Lung (tissue), 12 donors: ENCODE measurements around the gene RNF152. TPM values are rescaled to one million over a fixed set of nuclear protein-coding genes. Genes with fewer than 3 reads are reported as not detected.
A peak's percentile ranks its signal among the peaks of the same experiment; 100 is the strongest.

ENCODE experiments used
- ATAC-seq: fragments of 200-7000 bp; cut with Tn5 transposase; one replicate; pipeline ENCODE4 v1.9.1; 2020; ENCODE audit warnings: moderate number of reproducible peaks; ENCODE audit not compliant: insufficient read depth, low FRiP score
- DNase-seq, 3 donors: peaks; one replicate each; pipeline ENCODE4 v3.0.0-alpha.2; 2013 to 2017
- H3K27ac ChIP-seq, 2 donors: one replicate each; pipeline ENCODE4 v1.5.1; 2013; ENCODE audit warnings: mild to moderate bottlenecking in 2 of 2, moderate library complexity in 2 of 2, control low read depth in 1 of 2, inconsistent platforms in 1 of 2, low read depth in 1 of 2, low read length in 1 of 2
- H3K27me3 ChIP-seq, 3 donors: one replicate each; pipeline ENCODE4 v1.5.1; 2013; ENCODE audit warnings: low read length in 2 of 3; ENCODE audit not compliant: control insufficient read depth in 3 of 3, insufficient read depth in 3 of 3
- H3K36me3 ChIP-seq, 4 donors: one replicate each; pipeline ENCODE4 v1.5.1; 2013; ENCODE audit warnings: low read length in 4 of 4, mild to moderate bottlenecking in 1 of 4, moderate library complexity in 1 of 4; ENCODE audit not compliant: control insufficient read depth in 4 of 4, insufficient read depth in 4 of 4
- H3K4me1 ChIP-seq, 5 donors: one replicate each; pipeline ENCODE4 v1.5.1; 2013; ENCODE audit warnings: low read length in 5 of 5, mild to moderate bottlenecking in 2 of 5, moderate library complexity in 1 of 5; ENCODE audit not compliant: control insufficient read depth in 5 of 5, insufficient read depth in 5 of 5
- H3K4me3 ChIP-seq: one replicate; pipeline ENCODE4 v1.5.1; 2013; ENCODE audit warnings: mild to moderate bottlenecking, control low read depth, moderate library complexity
- H3K9ac ChIP-seq, 2 donors: one replicate each; pipeline ENCODE4 v1.5.1; 2013; ENCODE audit warnings: low read length in 2 of 2, control low read depth in 1 of 2; ENCODE audit not compliant: insufficient read depth in 1 of 2
- H3K9me3 ChIP-seq, 4 donors: one replicate each; pipeline ENCODE4 v1.5.1; 2013; ENCODE audit warnings: low read length in 3 of 4, mild to moderate bottlenecking in 1 of 4, moderate library complexity in 1 of 4; ENCODE audit not compliant: control insufficient read depth in 4 of 4, insufficient read depth in 3 of 4
- CTCF ChIP-seq: IDR thresholded peaks from 2 replicates; pipeline ENCODE4 v1.5.1; 2012; ENCODE audit warnings: mild to moderate bottlenecking; ENCODE audit errors: control extremely low read depth, extremely low read depth
- WGBS, 2 donors: extraction: QIAGEN DNeasy Blood & Tissue Kit; methylation state at CpG; one replicate each; pipeline ENCODE4 v1.1.7; 2013; 5-methylcytosine and 5-hydroxymethylcytosine counted together
- polyA plus RNA-seq, 2 donors: library from polyadenylated mRNA; stranded (reverse); fragments of 200-250 nt; gene quantifications; one replicate each; pipeline ENCODE4 v1.2.1, GENCODE V29; 2013
- total RNA-seq, 2 donors: library from RNA; depleted of rRNA in 1 of 2; stranded (reverse); fragments of >200 nt in 1 of 2; gene quantifications; one replicate each; pipeline ENCODE4 v1.2.1, GENCODE V29; 2014 to 2021
- donor health status: control.
- donor health status: control.
- donor health status: Bipolar disorder and iron deficiency.
- donor health status: healthy.
- donor health status: DM: yes; HTN: yes; CAD: no.

RNF152 gene
- total and polyA plus RNA-seq, 4 donors: 1.1 to 55.6 (median 9.6) TPM

- no peaks in the 10 kb centered on the region for H3K9me3 ChIP-seq
- no peak for TF ChIP-seq CTCF
- H3K36me3 ChIP-seq: no peaks in the 10 kb centered on the region
- no peak for DNase-seq
- H3K4me1 ChIP-seq: peaks cover 0 to 11% (median 9%) of the 10 kb centered on the region in 5 donors
- H3K4me3 ChIP-seq: no peak overlapping the region
- H3K27me3 ChIP-seq: no peaks in the 10 kb centered on the region
- no peak for ATAC-seq
- no peak overlapping the region for H3K9ac ChIP-seq
- no peak overlapping the region for H3K27ac ChIP-seq
- WGBS, 2 donors: 76 to 81% methylated on average over 4 of the region's 4 CpGs
Measured at GRCh38 chr18:61856678-61857077, 36.1 kb downstream of the RNF152 start.

GRCh38 chr18:61855449-61856378, 37.1 kb downstream of the RNF152 start:
- WGBS, 2 donors: 90 to 94% methylated on average over 19 of the region's 19 CpGs

GRCh38 chr18:61854578-61855448, 38.0 kb downstream of the RNF152 start:
- Histone ChIP-seq H3K4me1 (peaks cover 0 to 18% (median 8%) of the 10 kb centered on the region in 5 donors), H3K9me3 (peaks cover 0 to 2% (median 0%) of the 10 kb centered on the region in 4 donors), H3K4me3 (no peak overlapping the region), H3K9ac (peak overlapping the region in 1 of 2 donors; percentile 3), H3K27ac (no peak overlapping the region), H3K27me3 (no peaks in the 10 kb centered on the region), H3K36me3 (peaks cover 0 to 1% (median 0%) of the 10 kb centered on the region in 4 donors)
- WGBS, 2 donors: 56 to 68% methylated on average over 9 of the region's 9 CpGs
- ATAC-seq (no peak), DNase-seq (peak in 2 of 3 donors; percentile 63 to 68)
- no peak for TF ChIP-seq CTCF

More at GRCh38 chr18:61855449-61856378, 37.1 kb downstream of the RNF152 start:
- no peaks in the 10 kb centered on the region for H3K27me3 ChIP-seq
- H3K36me3 ChIP-seq: peaks cover 0 to 1% (median 0%) of the 10 kb centered on the region in 4 donors
- no peak overlapping the region for H3K27ac ChIP-seq
- no peak for ATAC-seq
- H3K9ac ChIP-seq: no peak overlapping the region
- H3K9me3 ChIP-seq: peaks cover 0 to under 1% (median 0%) of the 10 kb centered on the region in 4 donors
- peaks cover 0 to 15% (median 7%) of the 10 kb centered on the region in 5 donors for H3K4me1 ChIP-seq
- no peak for DNase-seq
- no peak overlapping the region for H3K4me3 ChIP-seq
- TF ChIP-seq CTCF: no peak
